ENCODE results near the gene SULT1C4. TPM values are rescaled to one million over a fixed set of nuclear protein-coding genes. Genes with fewer than 3 reads are reported as not detected.

SULT1C4 gene
- polyA plus RNA-seq, 3 donors, result 0.05 TPM; not detected in 2

- Histone ChIP-seq H3K9ac (ENCODE audit: insufficient read depth, low read length, poor library complexity, severe bottlenecking) (no peak overlapping the region), H3K36me3 (replicated peaks in 1 of 2; ENCODE audit: control insufficient read depth in 1 of 2, insufficient read depth in 2 of 2, low read length in 2 of 2) (no peaks in the 10 kb centered on the region), H3K9me3 (replicated peaks in 1 of 2; ENCODE audit: control insufficient read depth in 1 of 2, insufficient read depth in 1 of 2, low read length in 2 of 2) (peaks cover 33 to 38% of the 10 kb centered on the region in 2 donors), H3K4me3 (replicated peaks in 1 of 3; ENCODE audit: low read depth in 2 of 3, low read length in 3 of 3) (no peak overlapping the region), H3K4me2 (replicated peaks; ENCODE audit: extremely low read depth, low read length, poor library complexity, severe bottlenecking) (no peak overlapping the region), H2AFZ (ENCODE audit: insufficient read depth, low read depth, low read length, poor library complexity, severe bottlenecking) (no peak overlapping the region), H3K4me1 (ENCODE audit: control insufficient read depth in 1 of 2, insufficient read depth in 2 of 2, low read length in 2 of 2) (no peaks in the 10 kb centered on the region), H3K27ac (ENCODE audit: low read depth in 1 of 2, low read length in 2 of 2) (no peak overlapping the region), H3K27me3 (ENCODE audit: control insufficient read depth in 2 of 2, insufficient read depth in 2 of 2, low read length in 2 of 2) (no peaks in the 10 kb centered on the region), H3K79me2 (ENCODE audit: insufficient read depth, low read length) (no peaks in the 10 kb centered on the region), H4K20me1 (ENCODE audit: insufficient read depth, low read length) (no peaks in the 10 kb centered on the region)
- Mint-ChIP-seq H3K27me3 (ENCODE audit: low read depth in 3 of 3) (peaks cover 0 to 4% (median 0%) of the 10 kb centered on the region in 3 donors), H3K36me3 (no peaks in the 10 kb centered on the region), H3K27ac (no peak overlapping the region), H3K4me1 (no peaks in the 10 kb centered on the region), H3K9me3 (peaks cover 33 to 49% (median 38%) of the 10 kb centered on the region in 7 donors), H3K4me3 (no peak overlapping the region)
- TF ChIP-seq CTCF (IDR thresholded peaks at IDR 0.05), result no peak
- no peak for DNase-seq
- intact Hi-C loops (cut with micrococcal nuclease), result no loop called here
- WGBS (ENCODE audit: insufficient coverage), result 87% methylated on average over 7 of the region's 7 CpGs
Measured at GRCh38 chr2:108403494-108403893, 25.7 kb downstream of the SULT1C4 start.

- Mint-ChIP-seq H3K9me3 (peaks cover 21 to 39% (median 25%) of the 10 kb centered on the region in 7 donors), H3K27ac (no peak overlapping the region), H3K4me3 (no peak overlapping the region), H3K4me1 (no peaks in the 10 kb centered on the region), H3K27me3 (ENCODE audit: low read depth in 3 of 3) (peaks cover 0 to 4% (median 0%) of the 10 kb centered on the region in 3 donors), H3K36me3 (no peaks in the 10 kb centered on the region)
- intact Hi-C loops (cut with micrococcal nuclease), result no loop called here
- H3K9me3 ChIP-seq (replicated peaks in 1 of 2; ENCODE audit: control insufficient read depth in 1 of 2, insufficient read depth in 1 of 2, low read length in 2 of 2), result peaks cover 23 to 24% of the 10 kb centered on the region in 2 donors
- no peak for DNase-seq
- H3K36me3 ChIP-seq (replicated peaks in 1 of 2; ENCODE audit: control insufficient read depth in 1 of 2, insufficient read depth in 2 of 2, low read length in 2 of 2), result no peaks in the 10 kb centered on the region
- 80% methylated on average over 2 of the region's 4 CpGs for WGBS (ENCODE audit: insufficient coverage)
- no peaks in the 10 kb centered on the region for H3K27me3 ChIP-seq (ENCODE audit: control insufficient read depth in 2 of 2, insufficient read depth in 2 of 2, low read length in 2 of 2)
- no peaks in the 10 kb centered on the region for H3K4me1 ChIP-seq (ENCODE audit: control insufficient read depth in 1 of 2, insufficient read depth in 2 of 2, low read length in 2 of 2)
- no peak overlapping the region for H2AFZ ChIP-seq (ENCODE audit: insufficient read depth, low read depth, low read length, poor library complexity, severe bottlenecking)
- H4K20me1 ChIP-seq (ENCODE audit: insufficient read depth, low read length), result no peaks in the 10 kb centered on the region
- no peak overlapping the region for H3K4me2 ChIP-seq (replicated peaks; ENCODE audit: extremely low read depth, low read length, poor library complexity, severe bottlenecking)
- no peak overlapping the region for H3K27ac ChIP-seq (ENCODE audit: low read depth in 1 of 2, low read length in 2 of 2)
- H3K4me3 ChIP-seq (replicated peaks in 1 of 3; ENCODE audit: low read depth in 2 of 3, low read length in 3 of 3), result no peak overlapping the region
- no peaks in the 10 kb centered on the region for H3K79me2 ChIP-seq (ENCODE audit: insufficient read depth, low read length)
- no peak overlapping the region for H3K9ac ChIP-seq (ENCODE audit: insufficient read depth, low read length, poor library complexity, severe bottlenecking)
- no peak for TF ChIP-seq CTCF (IDR thresholded peaks at IDR 0.05)
Measured at GRCh38 chr2:108404784-108405397, 27.1 kb downstream of the SULT1C4 start.
